ENCODE results near the gene DUSP16.
"Not testable (repeated sequence)": the region's sequence is repeated elsewhere in the genome, so short reads cannot be mapped to it uniquely, and the experiment has no call there.

The DUSP16 gene

DNA sequence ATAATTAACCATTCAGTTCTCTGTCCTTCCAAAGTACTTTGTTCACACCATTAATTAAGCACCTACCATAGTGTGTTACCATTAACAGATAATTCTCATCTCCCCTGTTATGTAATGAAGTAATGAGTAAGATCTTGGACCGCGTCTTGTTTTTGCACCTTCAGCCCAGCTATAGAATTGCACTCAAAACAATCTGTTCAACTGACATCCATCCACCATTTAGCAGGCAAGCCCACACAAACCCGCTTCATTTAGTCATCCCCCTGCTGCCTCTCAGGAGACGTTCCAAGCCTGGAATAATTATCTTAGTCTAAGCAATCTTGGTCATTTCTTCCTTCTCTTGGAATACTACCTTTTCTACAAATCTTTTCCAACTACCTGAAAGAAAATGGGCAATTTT, 74.4 kb downstream of the DUSP16 start:
- no peak for DNase-seq

DNA sequence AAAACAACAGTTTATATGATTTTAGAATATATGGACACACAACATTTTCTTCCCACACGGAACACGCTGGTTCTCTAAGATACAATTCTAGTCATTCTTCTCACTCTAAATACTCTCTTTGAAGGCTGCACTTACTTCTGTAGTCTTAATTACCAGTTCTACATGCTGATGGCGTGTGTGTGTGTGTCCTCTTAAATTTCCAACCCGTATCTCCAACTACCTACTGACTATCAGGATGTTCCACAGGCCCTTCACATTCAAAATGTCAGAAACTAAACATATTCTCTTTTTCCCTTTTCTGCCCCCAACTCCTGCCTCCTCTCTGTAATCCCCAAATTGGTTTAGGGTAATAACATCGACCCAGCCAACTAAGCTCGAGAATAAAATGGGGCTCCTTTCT, 75.2 kb downstream of the DUSP16 start:
- no peak for DNase-seq

- DNase-seq, result no peak
Observed at GRCh38 chr12:12486661-12487240, 75.9 kb downstream of the DUSP16 start.

GRCh38 chr12:12483438-12483837, 79.2 kb downstream of the DUSP16 start:
- DNase-seq, result no peak

GRCh38 chr12:12482959-12483358, 79.7 kb downstream of the DUSP16 start:
- no peak for DNase-seq

DNA sequence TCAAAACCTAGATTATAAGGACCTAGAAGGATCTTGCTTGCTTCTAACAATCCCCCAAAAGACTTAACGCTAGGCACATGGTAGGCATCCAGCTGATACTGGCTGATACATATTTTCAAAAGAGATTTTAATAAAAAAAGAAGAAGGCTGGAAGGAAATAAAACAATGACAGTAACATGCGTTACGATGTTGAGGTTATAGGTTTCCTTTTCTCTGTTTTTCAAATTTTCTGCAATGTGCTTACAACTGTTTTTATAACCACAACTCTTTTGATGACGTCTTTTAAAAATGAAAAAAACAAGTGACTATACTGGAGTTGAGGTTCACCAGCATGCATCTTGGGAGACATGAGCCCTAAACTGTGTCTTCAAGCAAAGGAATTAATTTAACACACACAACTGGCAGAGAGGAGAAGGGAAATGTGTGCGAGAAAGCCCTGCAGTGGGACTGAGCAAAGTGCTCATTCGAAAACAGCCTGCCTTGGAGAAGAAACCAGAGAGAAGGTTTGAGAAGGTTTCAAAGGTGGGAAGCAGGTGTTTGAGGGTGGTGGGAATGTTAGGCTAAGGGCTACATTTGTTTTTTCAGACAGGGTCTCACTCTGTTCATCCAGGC, 80.4 kb downstream of the DUSP16 start:
- DNase-seq, result no peak

- no peak for DNase-seq
Observed at GRCh38 chr12:12481631-12482030, 81.0 kb downstream of the DUSP16 start.

DNA sequence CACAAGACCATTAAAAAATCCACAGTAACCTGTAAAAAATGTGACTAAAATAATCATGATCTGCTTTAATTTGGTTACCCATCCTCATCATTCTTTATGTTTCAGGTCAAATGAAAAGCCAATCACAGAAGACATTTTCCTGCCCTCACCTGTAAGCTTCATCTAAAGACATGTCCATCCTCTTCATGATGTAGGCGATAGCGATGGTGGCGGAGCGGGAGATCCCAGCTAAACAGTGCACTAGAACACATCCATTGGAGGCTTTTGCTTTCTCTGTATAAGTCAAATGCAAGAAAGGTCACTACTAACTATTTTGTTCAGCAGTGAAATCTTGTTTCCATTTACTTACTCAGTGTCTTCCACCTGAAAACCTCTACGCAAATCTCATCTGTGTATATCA, 82.6 kb downstream of the DUSP16 start:
- no peak for DNase-seq

DNA sequence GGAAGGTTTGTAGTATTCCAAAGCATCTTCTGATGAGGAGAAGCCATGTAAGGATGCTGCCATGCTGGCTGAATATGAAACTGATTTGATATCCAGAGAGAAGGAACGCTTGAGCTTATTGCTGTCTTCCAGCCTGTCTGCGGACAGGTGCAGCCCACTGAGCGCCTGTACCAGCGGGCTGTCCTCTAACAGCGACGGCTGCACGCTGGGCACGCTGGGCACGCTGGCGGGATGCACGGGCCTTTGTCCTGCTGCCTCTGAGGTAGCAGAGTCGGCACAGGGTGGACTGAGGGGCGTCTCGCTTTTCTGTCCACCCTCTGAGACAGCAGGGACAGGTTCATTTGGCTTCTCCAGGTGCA, 85.2 kb downstream of the DUSP16 start:
- no peak for DNase-seq

GRCh38 chr12:12476857-12477531, 85.7 kb downstream of the DUSP16 start:
- no peak for DNase-seq

DNA sequence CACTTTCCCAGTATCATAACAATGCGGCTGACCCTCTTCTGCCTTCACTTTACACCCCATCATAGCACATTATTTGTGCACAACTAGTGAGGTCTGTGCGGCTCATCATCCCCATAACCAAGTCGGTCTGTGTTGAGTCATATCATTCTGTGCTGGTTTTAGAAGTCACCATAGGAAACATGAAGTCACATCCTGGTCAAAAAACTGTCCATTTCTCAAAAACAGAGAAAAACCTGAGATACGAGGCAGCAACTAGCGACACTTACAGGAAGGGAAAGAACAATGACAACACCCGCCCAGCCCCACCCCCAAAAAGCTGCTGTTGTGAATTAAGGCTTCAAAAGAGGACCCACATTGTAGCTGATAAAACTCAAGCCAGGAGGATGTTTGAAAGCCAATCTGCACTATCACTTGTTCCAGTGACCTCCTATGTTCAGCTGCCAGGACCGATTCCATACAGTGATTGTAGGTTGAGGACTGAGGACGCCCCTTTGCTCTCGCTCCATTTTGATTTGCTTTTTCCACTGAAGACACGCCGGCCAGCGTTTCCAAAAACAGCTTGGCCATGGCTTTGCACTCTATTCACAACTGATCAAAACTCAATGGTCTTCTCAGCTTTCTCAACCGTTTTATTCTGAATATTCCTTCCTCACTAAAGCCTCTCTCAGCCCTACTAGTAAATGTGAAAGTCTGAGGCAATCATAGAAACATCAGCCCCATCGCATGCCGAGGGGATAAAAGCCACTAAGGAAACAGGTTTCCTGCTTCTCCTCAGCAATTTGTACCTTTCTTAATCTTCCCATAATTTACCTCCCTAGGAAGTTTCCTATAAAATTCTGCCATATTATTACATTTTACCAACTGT, 87.5 kb downstream of the DUSP16 start:
- no peak for DNase-seq

GRCh38 chr12:12474471-12474928, 88.2 kb downstream of the DUSP16 start:
- DNase-seq, result no peak

DNA sequence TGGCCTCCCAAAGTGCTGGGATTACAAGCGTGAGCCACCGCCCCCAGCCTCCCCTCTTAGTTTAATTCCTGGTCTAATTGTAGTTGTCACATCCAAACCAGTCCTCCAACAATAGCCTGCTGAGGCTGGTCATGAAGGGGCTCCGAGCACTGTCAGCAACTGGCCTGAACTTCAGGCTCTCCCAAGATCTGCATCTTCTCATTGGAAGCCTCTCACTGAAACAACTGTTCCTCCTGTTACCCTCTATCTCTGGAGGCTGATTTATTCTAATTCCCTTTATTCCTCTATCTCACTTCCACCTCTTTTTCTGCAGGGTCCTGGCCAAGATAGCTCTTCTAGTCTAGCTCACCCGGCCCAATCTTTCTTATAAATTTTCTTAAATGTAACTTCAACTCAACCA, 89.4 kb downstream of the DUSP16 start:
- no peak for DNase-seq

DNA sequence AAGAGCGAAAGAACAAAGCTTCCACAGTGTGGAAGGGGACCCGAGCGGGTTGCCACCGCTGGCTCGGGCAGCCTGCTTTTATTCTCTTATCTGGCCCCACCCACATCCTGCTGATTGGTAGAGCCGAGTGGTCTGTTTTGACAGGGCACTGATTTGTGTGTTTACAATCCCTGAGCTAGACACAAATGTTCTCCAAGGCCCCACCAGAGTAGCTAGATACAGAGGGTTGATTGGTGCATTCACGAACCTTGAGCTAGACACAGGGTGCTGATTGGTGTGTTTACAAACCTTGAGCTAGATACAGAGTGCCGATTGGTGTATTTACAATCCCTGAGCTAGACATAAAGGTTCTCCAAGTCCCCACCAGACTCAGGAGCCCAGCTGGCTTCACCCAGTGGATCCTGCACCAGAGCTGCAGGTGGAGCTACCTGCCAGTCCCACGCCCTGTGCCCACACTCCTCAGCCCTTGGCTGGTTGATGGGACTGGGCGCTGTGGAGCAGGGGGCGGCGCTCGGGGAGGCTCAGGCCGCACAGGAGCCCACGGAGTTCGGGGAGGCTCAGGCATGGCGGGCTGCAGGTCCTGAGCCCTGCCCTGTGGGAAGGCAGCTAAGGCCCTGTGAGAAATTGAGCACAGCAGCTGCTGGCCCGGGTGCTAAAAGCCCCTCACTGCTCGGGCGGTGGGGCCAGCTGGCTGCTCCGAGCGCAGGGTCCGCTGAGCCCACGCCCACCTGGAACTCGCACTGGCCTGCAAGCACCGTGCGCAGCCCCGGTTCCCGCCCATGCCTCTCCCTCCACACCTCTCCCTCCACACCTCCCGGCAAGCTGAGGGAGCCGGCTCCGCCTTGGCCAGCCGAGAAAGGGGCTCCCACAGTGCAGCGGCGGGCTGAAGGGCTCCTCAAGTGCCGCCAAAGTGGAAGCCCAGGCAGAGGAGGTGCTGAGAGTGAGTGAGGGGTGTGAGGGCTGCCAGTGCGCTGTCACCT, 90.4 kb downstream of the DUSP16 start:
- DNase-seq, result not testable (repeated sequence)

- no peak for DNase-seq
Observed at GRCh38 chr12:12470751-12471306, 91.8 kb downstream of the DUSP16 start.

DNA sequence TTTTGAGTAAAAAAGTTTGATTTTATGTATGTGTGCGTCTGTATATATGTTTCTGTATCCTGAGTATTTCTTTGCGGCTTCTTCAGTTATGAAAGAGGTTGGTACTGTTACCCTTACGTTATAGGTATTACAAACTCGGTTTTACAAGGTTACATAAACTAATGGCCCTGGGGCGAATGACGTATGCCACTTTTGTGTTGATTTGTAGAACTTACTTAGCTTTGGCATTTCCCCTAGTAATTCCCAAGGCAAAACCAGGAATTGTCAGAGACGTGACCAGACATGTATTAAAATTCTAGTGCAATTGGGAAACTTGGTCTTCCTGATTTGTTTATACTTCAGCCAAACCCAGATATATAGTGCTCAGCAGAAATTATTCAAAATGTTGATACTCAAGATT, 93.3 kb downstream of the DUSP16 start:
- no peak for DNase-seq

DNA sequence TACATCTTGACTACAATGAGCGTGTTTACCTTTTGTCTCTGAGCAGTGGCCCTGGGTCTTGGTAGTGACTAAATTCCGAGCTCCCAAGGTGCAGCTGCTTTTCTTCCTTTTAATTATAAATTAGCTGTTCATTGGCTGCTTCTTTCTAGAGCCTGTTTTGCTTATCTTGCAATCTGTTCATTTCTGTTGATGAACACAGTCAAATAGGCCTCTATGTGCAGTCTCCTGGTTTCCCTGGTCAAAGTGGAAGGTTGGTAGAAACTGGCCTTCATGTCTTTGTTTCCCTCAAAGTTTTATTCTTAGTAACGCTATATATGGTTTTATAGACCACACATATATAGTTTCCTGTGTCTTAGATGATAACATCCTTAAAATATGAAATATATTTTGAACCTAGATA, 94.1 kb downstream of the DUSP16 start:
- DNase-seq, result no peak

GRCh38 chr12:12467688-12468261, 94.9 kb downstream of the DUSP16 start:
- no peak for DNase-seq

- peak; percentile 27 for DNase-seq
Observed at GRCh38 chr12:12467264-12467663, 95.4 kb downstream of the DUSP16 start.

DNA sequence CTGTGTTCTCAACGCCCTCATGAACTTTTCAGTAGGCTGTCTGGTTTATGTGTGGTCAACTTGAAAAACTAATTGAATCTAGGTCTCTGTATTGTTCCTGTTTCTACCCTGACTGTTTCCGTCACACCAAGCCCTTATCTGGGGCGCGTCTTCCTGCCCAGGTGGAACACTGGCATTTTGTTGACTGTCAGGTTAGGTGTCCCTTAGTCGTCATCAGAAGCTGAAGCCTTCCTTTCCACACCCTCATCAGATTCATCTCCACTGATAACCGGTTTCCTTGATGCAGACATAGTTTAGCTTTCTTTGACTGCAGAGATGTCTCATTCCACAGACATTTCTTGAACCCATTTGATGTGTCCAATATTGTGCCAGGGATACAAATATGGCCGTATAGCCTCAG, 96.5 kb downstream of the DUSP16 start:
- DNase-seq, result no peak

GRCh38 chr12:12465522-12465921, 97.1 kb downstream of the DUSP16 start:
- no peak for DNase-seq

- no peak for DNase-seq
Observed at GRCh38 chr12:12461923-12462315, 100.7 kb downstream of the DUSP16 start.
